ENCODE results near the gene CATSPERB.
"Not testable (repeated sequence)": the region's sequence is repeated elsewhere in the genome, so short reads cannot be mapped to it uniquely, and the experiment has no call there.

CATSPERB gene

GRCh38 chr14:91732439-91732838 lies 553 bp upstream of the CATSPERB start:
- no peak for DNase-seq (ENCODE audit: low spot score)

GRCh38 chr14:91731018-91731417 lies 868 bp downstream of the CATSPERB start:
- no peak for DNase-seq (ENCODE audit: low spot score)

GRCh38 chr14:91729756-91730155 lies 2.1 kb downstream of the CATSPERB start:
- no peak for DNase-seq (ENCODE audit: low spot score)

- DNase-seq (ENCODE audit: low spot score), result no peak
Measured at GRCh38 chr14:91728616-91729183, 3.2 kb downstream of the CATSPERB start.

- no peak for DNase-seq (ENCODE audit: low spot score)
Measured at GRCh38 chr14:91727121-91727520, 4.8 kb downstream of the CATSPERB start.

DNA sequence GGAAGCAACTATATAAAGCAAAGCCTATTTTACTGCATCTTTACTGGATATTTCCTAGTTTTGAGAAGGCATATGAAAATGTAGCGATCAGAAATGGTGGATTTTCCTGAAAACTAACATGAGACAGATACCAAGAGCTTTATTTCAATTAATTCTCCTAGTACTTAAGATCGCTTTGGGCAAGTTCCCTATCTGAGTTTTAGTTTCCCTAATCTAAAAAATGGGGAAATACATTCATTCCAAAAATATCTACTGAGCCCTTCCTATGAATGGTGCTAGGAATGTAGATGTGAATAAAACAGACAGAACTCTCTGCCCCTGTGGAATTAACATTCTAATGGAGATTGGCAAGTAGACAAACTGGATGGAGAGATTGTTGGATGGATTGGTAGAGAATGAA lies 8.4 kb downstream of the CATSPERB start:
- no peak for DNase-seq (ENCODE audit: low spot score)

GRCh38 chr14:91722386-91722785 lies 9.5 kb downstream of the CATSPERB start:
- no peak for DNase-seq (ENCODE audit: low spot score)

DNA sequence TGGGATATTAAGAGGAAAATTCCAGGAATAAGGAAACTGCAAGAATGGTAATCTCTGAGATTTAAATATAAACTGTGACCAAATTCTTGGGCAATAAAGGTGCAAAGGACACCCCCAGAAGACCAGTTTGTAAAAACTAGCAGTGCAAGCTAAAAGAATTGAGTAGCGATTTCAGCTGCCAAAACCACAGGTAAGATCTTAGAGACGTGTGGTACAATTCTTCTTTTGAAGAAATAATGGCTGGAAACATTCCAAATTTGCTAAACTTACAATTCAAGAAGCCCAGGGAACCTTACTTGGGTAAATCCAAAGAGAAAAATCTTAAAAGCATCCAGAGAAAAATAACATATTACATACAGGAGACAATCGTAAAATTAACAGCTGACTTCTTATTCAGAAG lies 12.0 kb downstream of the CATSPERB start:
- no peak for DNase-seq (ENCODE audit: low spot score)

GRCh38 chr14:91716999-91717398 lies 14.9 kb downstream of the CATSPERB start:
- no peak for DNase-seq (ENCODE audit: low spot score)

DNA sequence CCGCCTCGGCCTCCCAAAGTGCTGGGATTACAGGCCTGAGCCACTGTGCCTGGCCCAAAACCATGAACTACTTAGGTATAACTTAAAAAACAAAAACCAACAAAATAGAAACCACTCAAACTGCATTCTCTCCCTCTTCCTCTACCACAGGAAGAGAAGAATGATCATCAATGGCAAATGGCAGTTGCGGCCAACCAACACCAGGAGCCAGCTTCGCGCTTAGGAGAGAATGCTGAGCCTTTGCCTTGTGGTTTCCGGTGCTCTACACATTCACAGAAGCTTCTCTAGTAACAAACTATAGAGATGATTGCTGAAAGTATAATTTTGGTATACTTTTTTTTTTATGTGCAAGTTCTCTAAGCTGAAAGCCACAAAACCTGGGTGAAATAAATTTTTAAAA lies 17.1 kb downstream of the CATSPERB start:
- DNase-seq (ENCODE audit: low spot score), result no peak

DNA sequence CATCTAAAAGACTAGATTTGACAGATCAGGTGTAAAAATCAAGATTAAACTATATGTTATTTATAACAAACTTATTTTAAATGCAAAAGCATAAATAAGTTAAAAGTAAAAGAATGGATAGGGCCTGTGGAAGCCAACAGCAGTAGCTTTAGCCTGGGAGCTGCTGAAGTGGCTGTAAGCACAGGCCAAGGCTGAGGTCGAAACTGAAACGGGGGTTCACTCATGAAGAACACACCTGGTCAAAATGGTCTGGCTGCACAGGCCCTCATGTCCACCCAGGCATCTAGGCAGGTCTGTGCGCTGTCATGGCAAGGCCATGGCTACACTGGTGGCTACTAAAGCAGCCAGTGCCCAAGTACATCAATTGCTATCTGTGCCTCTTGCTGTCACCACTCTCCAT lies 23.1 kb downstream of the CATSPERB start:
- DNase-seq (ENCODE audit: low spot score), result no peak

DNA sequence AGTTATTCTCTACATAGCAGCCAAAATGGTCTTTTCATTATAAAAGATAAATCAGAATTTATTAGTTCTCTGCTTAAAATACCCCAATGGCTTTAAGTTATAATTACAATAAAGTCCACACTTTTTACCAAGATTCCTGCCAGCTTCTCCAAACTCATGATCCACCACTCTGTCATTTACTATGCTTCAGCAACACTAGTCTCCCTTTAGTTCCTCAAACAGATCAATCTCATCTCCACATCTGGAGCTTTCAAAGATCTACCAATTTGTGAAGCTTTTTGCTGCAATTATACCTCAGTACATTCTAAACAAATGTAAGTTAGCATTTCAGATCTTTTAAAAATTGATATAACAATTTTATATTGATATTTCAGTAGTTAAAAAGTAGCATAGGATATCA lies 24.9 kb downstream of the CATSPERB start:
- no peak for DNase-seq (ENCODE audit: low spot score)

GRCh38 chr14:91694643-91695042 lies 37.2 kb downstream of the CATSPERB start:
- DNase-seq (ENCODE audit: low spot score), result no peak

DNA sequence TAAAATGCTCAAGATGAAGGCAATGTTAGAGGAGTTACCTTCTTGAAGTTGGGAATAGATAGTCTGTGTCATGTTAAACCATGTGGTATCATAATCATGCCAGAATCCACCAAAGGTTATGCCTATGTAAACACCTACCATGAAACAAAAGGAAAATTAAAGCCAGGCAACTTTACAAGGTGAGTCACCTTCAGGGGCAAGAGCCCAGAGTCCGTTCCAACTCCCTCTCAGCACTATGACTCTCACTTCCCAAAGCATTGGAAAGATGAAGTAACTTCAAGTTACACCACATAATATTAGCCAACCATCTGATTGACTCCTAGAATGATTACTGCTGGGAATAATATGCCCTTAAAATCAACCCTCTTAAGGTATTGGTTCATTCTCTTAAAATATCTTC lies 38.5 kb downstream of the CATSPERB start:
- no peak for DNase-seq (ENCODE audit: low spot score)

- no peak for DNase-seq (ENCODE audit: low spot score)
Measured at GRCh38 chr14:91692075-91692474, 39.8 kb downstream of the CATSPERB start.

DNA sequence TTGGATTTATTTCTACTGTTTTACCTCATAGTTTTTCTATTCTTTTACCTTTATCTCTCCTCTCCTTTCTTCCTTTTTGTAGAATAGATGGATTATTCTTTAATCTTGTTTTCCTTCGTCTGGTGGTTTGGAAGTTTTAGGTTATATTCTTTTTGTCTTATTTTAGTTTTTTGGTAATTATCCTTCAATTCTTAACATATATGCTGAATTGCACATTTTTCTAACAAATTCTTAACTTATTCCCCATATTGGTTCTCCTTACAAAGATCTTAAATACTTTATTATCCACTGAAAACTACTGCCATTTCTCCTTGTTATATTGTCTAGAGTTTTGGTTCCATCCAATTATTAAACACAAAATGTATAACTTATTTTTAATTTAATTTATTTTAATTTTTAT lies 42.3 kb downstream of the CATSPERB start:
- no peak for DNase-seq (ENCODE audit: low spot score)

- not testable (repeated sequence) for DNase-seq (ENCODE audit: low spot score)
Measured at GRCh38 chr14:91687436-91687835, 44.5 kb downstream of the CATSPERB start.

DNA sequence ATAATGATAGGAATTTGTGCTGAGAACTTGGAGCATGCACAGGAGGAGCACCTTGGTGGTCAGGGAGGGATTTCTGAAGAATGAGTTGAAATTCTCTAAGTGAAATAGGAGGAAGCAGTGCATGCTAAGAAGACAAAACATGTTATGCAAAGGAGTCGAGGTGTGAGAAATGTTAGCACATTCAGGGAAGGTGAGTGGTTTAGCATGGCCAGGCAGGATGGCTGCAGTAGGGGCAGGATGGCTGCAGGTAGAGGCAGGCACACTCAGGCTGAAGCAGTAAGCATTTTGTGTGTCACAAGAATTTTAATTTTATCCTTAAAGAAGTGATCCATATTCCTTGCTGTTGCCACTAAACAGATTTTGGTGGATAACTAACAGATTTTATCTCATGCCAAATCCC lies 46.3 kb downstream of the CATSPERB start:
- DNase-seq (ENCODE audit: low spot score), result no peak

DNA sequence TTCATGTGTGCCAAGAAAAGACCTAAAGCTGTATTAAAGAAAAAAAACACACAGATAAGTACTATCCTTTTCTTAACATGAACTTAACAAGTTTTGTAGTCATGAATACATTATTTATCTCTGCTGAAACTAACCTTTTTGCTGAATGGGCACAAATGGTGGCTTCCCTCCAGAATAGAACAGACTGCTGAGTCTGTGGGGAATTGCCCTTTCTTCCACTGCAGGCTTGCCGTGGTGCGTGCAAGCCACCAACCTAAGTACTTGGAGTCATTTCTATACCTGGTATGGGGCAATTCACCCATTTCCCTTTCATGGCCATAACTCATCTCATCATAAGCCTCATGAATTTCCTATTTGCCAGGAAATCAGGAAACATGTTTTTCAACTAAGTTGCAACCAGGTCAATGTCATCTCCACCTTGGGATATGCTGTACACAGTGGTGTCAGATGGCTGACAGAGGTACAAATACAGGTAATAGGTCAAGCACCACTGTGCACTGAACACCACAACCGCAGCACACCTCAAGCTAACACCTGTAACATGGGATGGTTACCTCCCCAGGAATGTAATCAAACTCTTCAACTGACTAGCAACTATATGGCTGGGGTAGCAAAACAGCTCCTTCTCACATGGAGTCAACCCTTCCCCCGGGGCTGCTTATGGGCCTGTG lies 49.9 kb downstream of the CATSPERB start:
- DNase-seq (ENCODE audit: low spot score), result no peak

DNA sequence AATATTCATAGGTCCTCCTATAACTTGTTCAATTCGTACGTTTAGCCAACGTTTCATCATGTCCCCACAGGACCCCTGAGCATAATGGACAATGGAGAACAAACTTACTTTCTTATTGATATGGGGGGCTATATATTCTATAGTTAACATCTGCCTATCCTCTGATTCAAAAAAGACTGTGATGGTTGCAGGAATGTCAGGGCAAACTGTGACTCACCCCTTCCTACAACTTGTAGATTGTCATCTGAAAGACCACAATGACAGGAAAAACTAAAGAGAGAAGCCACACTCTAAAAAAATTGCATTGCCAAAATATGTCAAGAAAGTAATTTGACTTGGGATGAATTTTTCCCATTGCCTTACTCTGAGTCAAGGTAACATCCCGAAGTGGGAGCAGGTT lies 50.8 kb downstream of the CATSPERB start:
- no peak for DNase-seq (ENCODE audit: low spot score)

- no peak for DNase-seq (ENCODE audit: low spot score)
Measured at GRCh38 chr14:91679273-91679672, 52.6 kb downstream of the CATSPERB start.

GRCh38 chr14:91677687-91678086 lies 54.2 kb downstream of the CATSPERB start:
- not testable (repeated sequence) for DNase-seq (ENCODE audit: low spot score)

GRCh38 chr14:91674911-91675310 lies 57.0 kb downstream of the CATSPERB start:
- no peak for DNase-seq (ENCODE audit: low spot score)

GRCh38 chr14:91669867-91670266 lies 62.0 kb downstream of the CATSPERB start:
- DNase-seq (ENCODE audit: low spot score), result no peak
